NCI-H524 treated with DMSO at 0.1 percent for 48 hours (cell line): Measurements from ENCODE around the gene ATE1.

Source experiments
- DNase-seq: peaks from one replicate; lab custom pipeline; 2025; lab: John Stamatoyannopoulos, UW

Gene ATE1

GRCh38 chr10:121694327-121694965 lies 233.4 kb downstream of the ATE1 start:
- no peak for DNase-seq

GRCh38 chr10:121692626-121693025 lies 235.2 kb downstream of the ATE1 start:
- DNase-seq: no peak

GRCh38 chr10:121690970-121691369 lies 236.9 kb downstream of the ATE1 start:
- no peak for DNase-seq
